Stomach smooth muscle (tissue), 2 donors: Measurements from ENCODE around the gene KIF13A.
"Not testable (repeated sequence)": the region's sequence is repeated elsewhere in the genome, so short reads cannot be mapped to it uniquely, and the experiment has no call there.

Experiments used
- H3K27ac ChIP-seq: one replicate; pipeline ENCODE4 v1.7.0; 2013; ENCODE audit warnings: mild to moderate bottlenecking, low read length, inconsistent platforms
- H3K27me3 ChIP-seq, 2 donors: one replicate each; pipeline ENCODE4 v1.7.0; 2013; ENCODE audit warnings: low read length in 2 of 2; ENCODE audit not compliant: insufficient read depth in 2 of 2, control insufficient read depth in 1 of 2
- H3K36me3 ChIP-seq, 2 donors: one replicate each; pipeline ENCODE4 v1.7.0; 2013; ENCODE audit warnings: low read length in 2 of 2; ENCODE audit not compliant: control insufficient read depth in 2 of 2, insufficient read depth in 2 of 2
- H3K4me1 ChIP-seq: one replicate; pipeline ENCODE4 v1.7.0; 2013; ENCODE audit warnings: low read length; ENCODE audit not compliant: control insufficient read depth, insufficient read depth
- H3K4me3 ChIP-seq, 2 donors: one replicate each; pipeline ENCODE4 v1.7.0; 2013; ENCODE audit warnings: low read length in 2 of 2
- H3K9ac ChIP-seq, 2 donors: one replicate each; pipeline ENCODE4 v1.7.0; 2013; ENCODE audit warnings: low read length in 2 of 2, mild to moderate bottlenecking in 1 of 2
- H3K9me3 ChIP-seq, 2 donors: one replicate each; pipeline ENCODE4 v1.7.0; 2013; ENCODE audit warnings: low read length in 2 of 2; ENCODE audit not compliant: control insufficient read depth in 2 of 2
- donor health status: healthy.
- donor health status: Pancreatic carcinoma.

KIF13A gene

GRCh38 chr6:18021166-18021850 is 33.9 kb upstream of the KIF13A start:
- no peak overlapping the region for H3K4me3 ChIP-seq
- H3K27ac ChIP-seq, result no peak overlapping the region
- no peaks in the 10 kb centered on the region for H3K9me3 ChIP-seq
- no peaks in the 10 kb centered on the region for H3K36me3 ChIP-seq
- H3K27me3 ChIP-seq, result no peaks in the 10 kb centered on the region
- H3K4me1 ChIP-seq, result peaks cover 3% of the 10 kb centered on the region
- H3K9ac ChIP-seq, result no peak overlapping the region

GRCh38 chr6:18020545-18020944 is 33.1 kb upstream of the KIF13A start:
- H3K27me3 ChIP-seq, H3K4me3 ChIP-seq, H3K27ac ChIP-seq: not testable (repeated sequence)

GRCh38 chr6:18019539-18020534 is 32.4 kb upstream of the KIF13A start:
- Histone ChIP-seq H3K36me3 (no peaks in the 10 kb centered on the region), H3K4me3 (peak overlapping the region in 1 of 2 donors; percentile 47), H3K4me1 (peaks cover 3% of the 10 kb centered on the region), H3K9ac (no peak overlapping the region), H3K27ac (no peak overlapping the region), H3K27me3 (no peaks in the 10 kb centered on the region), H3K9me3 (no peaks in the 10 kb centered on the region)

More at GRCh38 chr6:18020545-18020944, 33.1 kb upstream of the KIF13A start:
- not testable (repeated sequence) for H3K9me3 ChIP-seq, H3K4me1 ChIP-seq, H3K36me3 ChIP-seq, H3K9ac ChIP-seq

GRCh38 chr6:18019133-18019532 is 31.7 kb upstream of the KIF13A start:
- not testable (repeated sequence) for H3K36me3 ChIP-seq, H3K4me1 ChIP-seq, H3K9me3 ChIP-seq, H3K27ac ChIP-seq, H3K27me3 ChIP-seq, H3K9ac ChIP-seq, H3K4me3 ChIP-seq

GRCh38 chr6:18016698-18017097 is 29.3 kb upstream of the KIF13A start:
- Histone ChIP-seq H3K9ac (no peak overlapping the region), H3K27me3 (no peaks in the 10 kb centered on the region)

GRCh38 chr6:18016133-18016532 is 28.7 kb upstream of the KIF13A start:
- H3K9me3 ChIP-seq, result no peaks in the 10 kb centered on the region
- no peaks in the 10 kb centered on the region for H3K27me3 ChIP-seq
- no peak overlapping the region for H3K9ac ChIP-seq
- H3K4me1 ChIP-seq, result peaks cover 3% of the 10 kb centered on the region
- no peak overlapping the region for H3K27ac ChIP-seq
- H3K36me3 ChIP-seq, result no peaks in the 10 kb centered on the region
- no peak overlapping the region for H3K4me3 ChIP-seq

More at GRCh38 chr6:18016698-18017097, 29.3 kb upstream of the KIF13A start:
- H3K27ac ChIP-seq, result no peak overlapping the region
- peaks cover 3% of the 10 kb centered on the region for H3K4me1 ChIP-seq
- H3K9me3 ChIP-seq, result no peaks in the 10 kb centered on the region
- no peaks in the 10 kb centered on the region for H3K36me3 ChIP-seq
- H3K4me3 ChIP-seq, result no peak overlapping the region

- Histone ChIP-seq H3K9me3 (no peaks in the 10 kb centered on the region), H3K36me3 (no peaks in the 10 kb centered on the region), H3K27me3 (no peaks in the 10 kb centered on the region), H3K9ac (no peak overlapping the region), H3K27ac (no peak overlapping the region), H3K4me1 (no peaks in the 10 kb centered on the region), H3K4me3 (no peak overlapping the region)
Measured at GRCh38 chr6:18011287-18011686, 23.9 kb upstream of the KIF13A start.

GRCh38 chr6:18010540-18010939 is 23.1 kb upstream of the KIF13A start:
- not testable (repeated sequence) for H3K9ac ChIP-seq, H3K9me3 ChIP-seq, H3K4me1 ChIP-seq, H3K36me3 ChIP-seq, H3K4me3 ChIP-seq, H3K27me3 ChIP-seq, H3K27ac ChIP-seq

- H3K27me3 ChIP-seq, result no peaks in the 10 kb centered on the region
- no peaks in the 10 kb centered on the region for H3K9me3 ChIP-seq
- H3K27ac ChIP-seq, result no peak overlapping the region
- no peak overlapping the region for H3K9ac ChIP-seq
- H3K4me1 ChIP-seq, result peaks cover 2% of the 10 kb centered on the region
- H3K4me3 ChIP-seq, result no peak overlapping the region
- H3K36me3 ChIP-seq, result no peaks in the 10 kb centered on the region
Measured at GRCh38 chr6:18004256-18004985, 17.0 kb upstream of the KIF13A start.

- Histone ChIP-seq H3K27me3 (no peaks in the 10 kb centered on the region), H3K36me3 (no peaks in the 10 kb centered on the region), H3K4me3 (no peak overlapping the region), H3K9me3 (no peaks in the 10 kb centered on the region), H3K9ac (no peak overlapping the region), H3K4me1 (no peaks in the 10 kb centered on the region), H3K27ac (no peak overlapping the region)
Measured at GRCh38 chr6:17999425-17999824, 12.0 kb upstream of the KIF13A start.
